NCI-H2171 treated with DMSO at 0.1 percent for 48 hours (cell line): ENCODE results near the gene UBE2O.

Experiments used
- DNase-seq: peaks from one replicate; lab custom pipeline; 2025; lab: John Stamatoyannopoulos, UW

UBE2O gene

DNA sequence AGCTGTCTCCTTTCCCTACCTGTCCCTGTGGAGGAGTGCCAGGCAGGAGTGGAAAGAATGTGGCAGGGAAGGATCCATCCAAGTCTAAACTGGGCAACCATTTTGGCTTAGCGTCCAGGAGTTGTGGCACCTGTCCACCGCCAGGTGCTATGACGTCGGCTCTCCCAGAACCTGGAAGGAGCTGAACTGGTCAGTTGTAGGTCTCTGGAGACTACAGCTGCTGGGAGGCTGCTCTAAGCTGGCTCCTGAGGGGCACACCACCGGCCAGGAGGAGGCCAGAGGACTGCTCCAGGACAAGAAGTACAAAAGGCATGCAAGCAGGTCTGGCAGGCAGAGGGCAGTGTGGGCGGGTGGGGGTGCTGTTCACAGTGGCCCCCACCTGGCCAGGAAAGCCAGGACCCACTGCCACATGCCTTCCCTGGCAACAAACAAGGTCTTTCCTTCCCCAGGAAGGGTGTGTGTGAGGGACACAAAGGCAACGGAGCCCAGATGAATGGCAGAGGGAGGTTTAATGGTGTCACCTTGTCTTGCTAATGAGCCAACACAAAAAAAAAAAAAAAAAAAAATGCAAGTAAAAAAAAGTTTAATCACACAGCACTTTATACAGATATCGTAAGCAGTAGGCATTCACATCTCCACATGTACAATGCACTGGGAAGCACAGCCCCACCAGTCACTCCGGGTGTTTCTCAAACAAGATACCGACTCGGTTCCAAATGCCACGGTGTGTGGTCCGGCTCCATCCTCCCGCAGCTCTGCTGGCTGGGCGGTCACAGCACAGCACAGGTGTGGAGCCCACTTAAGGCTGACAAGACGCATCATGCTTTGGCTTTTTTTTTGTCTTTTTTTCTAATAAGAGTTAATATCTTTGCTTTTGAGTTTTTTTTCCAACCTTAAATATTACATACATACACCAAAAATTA, 63.7 kb downstream of the UBE2O start:
- DNase-seq, result no peak

DNA sequence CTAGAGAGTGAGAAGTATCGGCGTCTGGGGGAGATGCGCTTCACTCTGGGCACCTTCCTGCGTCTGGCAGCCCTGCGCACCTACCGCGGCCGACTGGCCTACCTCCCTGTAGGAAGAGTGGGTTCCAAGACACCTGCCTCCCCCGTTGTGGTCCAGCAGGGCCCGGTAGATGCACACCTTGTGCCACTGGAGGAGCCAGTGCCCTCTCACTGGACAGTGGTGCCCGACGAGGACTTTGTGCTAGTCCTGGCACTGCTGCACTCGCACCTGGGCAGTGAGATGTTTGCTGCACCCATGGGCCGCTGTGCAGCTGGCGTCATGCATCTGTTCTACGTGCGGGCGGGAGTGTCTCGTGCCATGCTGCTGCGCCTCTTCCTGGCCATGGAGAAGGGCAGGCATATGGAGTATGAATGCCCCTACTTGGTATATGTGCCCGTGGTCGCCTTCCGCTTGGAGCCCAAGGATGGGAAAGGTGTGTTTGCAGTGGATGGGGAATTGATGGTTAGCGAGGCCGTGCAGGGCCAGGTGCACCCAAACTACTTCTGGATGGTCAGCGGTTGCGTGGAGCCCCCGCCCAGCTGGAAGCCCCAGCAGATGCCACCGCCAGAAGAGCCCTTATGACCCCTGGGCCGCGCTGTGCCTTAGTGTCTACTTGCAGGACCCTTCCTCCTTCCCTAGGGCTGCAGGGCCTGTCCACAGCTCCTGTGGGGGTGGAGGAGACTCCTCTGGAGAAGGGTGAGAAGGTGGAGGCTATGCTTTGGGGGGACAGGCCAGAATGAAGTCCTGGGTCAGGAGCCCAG, 65.8 kb downstream of the UBE2O start:
- DNase-seq, result no peak

DNA sequence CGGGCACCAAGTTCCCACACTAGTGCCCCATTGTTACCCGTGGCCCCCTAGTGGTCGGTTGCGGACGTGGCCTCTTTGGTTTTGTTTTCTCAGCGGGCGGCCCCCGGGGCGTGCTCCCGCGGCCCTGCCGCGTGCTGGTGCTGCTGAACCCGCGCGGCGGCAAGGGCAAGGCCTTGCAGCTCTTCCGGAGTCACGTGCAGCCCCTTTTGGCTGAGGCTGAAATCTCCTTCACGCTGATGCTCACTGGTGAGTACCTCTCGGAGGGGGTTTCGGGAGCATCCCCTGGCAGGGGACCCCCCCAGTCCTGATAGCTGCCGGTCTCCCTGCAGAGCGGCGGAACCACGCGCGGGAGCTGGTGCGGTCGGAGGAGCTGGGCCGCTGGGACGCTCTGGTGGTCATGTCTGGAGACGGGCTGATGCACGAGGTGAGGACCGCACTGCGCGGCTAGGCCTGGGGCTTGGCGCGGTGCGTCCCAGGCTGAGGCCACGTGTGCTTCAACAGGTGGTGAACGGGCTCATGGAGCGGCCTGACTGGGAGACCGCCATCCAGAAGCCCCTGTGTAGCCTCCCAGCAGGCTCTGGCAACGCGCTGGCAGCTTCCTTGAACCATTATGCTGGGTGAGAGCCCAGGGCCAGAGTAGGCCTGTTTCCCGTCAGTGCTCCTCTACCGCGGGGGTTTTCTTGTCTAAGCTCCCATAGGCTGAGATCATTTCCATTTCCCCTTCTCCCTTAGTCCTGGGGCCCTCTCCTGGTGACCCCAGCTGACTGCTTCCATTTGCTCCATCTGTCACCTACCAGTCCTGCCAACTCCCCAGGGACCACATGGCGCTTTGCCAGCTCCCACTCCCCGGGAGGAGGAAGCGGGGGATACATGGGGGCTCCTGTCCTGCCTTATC, 66.8 kb downstream of the UBE2O start:
- peak; percentile 76 for DNase-seq

DNA sequence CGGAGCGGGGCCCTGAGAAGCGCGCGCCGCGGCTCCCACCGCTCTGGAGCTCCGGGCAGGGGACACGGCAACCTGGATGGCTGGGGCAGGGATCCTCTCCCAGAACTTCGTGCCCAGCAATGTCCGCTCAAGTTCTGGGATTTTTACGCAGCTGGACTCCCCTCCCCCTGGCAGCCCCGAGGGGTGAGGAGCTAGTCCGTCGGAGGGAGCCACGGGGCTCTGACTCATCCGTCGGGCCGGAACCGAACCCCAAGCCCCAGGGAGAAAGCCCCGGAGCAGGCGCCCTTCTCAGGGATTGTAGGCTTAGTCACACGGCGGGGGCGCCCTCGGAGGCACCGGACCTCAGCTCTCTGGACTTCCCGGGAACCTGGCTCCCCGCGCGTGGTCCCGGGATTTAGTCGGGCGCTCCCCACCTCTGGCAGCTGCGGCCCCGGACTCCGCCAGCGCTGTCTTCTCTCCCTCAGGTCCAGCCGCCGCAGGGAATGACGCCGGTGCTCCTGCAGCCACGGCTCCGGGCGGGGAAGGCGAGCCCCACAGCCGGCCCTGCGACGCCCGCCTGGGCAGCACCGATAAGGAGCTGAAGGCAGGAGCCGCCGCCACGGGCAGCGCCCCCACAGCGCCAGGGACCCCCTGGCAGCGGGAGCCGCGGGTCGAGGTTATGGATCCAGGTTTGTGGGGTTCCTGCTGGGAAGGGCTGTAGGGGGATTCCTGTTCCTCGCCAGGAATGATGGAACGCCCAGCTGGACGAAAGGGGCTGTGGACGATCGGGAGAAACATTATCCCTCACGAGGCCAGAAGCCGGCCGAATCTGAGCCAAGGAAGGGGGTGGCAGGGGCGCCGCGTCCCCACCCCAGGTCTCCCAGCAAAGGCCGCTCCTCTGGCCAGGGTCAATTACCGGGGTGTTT, 67.7 kb downstream of the UBE2O start:
- no peak for DNase-seq

DNA sequence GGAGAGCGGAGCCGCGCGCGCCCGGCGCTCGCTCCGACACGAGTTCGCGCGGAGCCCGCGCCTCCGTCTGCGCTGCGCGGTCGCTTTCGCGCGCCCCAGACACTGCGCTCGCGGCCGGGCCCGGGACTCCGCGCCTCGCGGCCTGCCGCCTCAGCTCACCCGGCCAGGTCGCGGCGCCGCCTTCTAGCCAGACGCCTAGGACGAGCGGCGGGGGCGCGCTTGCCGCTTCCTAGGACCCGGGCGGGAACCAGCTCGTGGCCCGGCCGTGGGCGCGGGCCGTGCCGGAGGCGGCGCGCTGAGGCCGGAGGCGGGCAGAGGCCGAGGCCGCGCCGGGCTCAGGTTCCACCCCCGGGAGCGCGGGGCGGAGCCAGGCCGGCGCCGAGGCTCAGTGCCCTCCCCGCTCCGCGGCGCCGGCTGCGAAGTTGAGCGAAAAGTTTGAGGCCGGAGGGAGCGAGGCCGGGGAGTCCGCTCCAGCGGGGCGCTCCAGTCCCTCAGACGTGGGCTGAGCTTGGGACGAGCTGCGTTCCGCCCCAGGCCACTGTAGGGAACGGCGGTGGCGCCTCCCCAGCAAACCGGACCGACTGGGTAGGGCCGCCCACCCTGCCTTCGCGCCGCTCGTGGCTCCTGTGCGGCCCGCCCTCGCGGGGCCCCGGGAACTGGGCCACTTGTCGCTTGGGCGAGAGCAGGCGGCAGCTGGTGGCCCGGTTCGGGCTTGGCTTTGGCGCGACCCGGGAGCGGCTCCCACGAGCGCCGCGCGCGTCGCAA, 68.5 kb downstream of the UBE2O start, which contains the start of gene SPHK1:
TSS of gene SPHK1 (plus strand) at position 388 of the 765 bp plus-strand sequence. CDS start 1,036 bp downstream, outside the sequence.
- DNase-seq, result peak; percentile 32

DNA sequence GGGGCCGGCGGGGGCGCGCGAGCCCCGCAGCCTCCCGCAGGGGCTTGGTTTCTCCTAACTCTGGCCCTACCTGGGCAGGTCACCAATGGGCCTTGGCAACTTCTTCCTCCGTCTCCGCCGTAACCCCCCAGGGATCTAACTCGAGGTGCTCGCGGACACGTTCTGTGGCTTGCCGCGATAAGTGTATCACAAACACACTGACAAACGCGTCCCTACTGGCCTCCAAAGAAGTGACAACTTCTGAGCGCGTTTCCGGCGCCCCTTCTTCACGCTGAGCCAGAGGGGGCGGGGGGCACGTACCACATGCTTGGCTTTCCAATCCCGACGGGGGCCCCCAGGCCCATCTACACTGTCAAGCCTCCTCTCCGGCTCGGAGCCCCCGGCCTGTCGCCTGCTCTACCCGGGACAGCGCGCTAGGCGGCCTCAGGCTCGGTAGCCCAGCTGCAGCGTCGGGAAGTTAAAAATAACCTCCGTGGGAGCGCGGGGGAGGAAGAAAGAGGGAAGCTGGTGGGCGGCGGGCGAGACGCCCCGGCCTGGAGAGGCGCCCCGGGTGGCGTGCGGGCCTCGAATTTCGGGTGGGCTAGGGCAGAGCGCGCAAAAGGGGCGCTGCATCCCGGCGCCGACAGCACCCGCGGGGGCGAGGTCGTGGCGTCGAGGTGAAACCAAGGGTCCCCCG, 69.3 kb downstream of the UBE2O start:
- DNase-seq, result no peak

DNA sequence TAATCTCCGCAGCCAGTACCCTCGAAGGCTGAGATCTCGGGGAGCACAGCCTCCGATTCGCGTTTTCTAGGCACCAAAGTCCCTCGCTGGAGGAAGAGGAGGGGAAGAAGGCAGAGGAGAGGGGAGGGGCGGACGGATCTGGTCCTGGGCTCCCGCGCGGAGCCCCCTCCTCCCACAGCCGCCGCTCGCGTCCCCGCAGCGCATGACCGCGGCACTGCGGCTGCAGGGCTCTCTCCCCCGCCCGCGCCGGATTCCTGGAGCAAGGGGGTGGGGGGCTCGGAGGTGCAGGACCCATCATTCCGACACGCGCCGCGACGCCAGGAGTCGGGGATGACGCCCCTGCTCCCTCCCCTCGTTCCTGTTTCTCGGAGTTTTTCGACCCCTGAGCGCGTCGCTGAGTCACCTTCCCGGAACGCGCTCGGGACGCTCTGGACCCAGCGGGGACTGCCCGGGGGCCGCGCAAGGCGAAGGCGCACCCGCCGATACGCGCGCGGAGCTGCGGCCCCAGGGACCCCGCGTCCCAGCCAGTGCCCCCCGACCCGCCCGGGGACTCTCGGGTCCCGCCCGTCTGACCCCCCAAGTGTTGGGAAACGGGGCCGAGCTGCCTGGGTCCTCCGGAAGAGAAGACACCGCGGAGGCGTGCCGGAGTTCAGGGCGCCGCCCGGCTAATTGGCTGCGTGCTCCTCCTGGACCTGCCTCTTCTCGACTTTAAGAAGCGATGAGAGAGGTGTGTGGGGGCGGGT, 70.0 kb downstream of the UBE2O start:
- no peak for DNase-seq

DNA sequence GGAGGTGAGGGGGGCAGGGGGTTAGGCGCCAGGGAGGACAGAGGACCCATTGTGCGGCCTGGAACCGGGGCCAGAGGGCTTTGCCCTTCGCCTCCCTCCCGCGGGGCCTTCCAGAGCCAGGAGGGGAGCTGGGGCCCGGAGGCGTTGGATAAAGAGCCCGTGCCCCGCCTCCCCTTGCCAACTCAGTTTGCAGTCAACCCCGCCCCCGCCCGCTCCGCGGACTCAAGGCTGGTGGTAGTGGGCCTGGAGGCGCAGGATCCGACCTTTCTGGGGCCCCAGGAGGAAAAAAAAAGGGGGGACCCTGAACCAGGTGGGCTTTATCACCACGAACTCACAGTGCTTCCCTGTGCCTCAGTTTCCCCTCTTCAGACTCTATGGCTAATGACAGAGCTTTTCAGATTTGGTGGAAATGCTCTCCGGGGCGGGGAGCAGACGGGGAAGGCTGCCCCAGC, 70.6 kb downstream of the UBE2O start:
- no peak for DNase-seq

DNA sequence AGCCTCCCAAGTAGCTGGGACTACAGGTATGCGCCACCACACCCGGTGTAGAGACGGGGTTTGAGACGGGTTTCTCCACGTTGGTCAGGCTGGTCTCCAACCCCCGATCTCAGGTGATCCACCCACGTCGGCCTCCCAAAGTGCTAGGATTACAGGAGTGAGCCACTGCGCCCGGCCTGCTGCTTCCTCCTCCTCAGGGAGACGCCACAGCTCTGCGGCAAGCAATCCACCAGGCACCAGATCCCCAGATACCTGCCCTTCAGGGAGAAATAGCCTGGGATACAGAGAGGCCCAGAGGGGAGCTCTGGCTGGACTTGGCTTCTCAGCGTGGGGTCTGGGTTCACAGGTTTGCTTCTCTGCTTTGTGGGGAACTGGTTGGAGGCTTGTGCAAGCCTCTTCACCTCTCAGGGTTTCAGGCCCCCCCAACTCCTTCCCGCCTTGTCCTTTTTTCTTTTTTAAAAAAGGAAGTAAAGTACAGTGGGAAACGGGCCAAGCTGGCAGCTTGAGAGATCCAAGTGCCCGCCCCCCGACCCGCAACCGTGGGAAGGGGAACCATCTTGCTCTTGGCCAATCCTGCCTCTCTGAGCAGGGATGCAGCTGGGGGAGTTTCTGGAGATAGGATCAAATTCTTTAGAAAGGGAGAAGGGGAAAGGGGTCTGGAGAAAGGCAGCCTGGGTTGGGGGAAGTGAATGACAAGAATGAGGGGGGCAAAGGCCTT, 71.2 kb downstream of the UBE2O start:
- DNase-seq, result no peak

DNA sequence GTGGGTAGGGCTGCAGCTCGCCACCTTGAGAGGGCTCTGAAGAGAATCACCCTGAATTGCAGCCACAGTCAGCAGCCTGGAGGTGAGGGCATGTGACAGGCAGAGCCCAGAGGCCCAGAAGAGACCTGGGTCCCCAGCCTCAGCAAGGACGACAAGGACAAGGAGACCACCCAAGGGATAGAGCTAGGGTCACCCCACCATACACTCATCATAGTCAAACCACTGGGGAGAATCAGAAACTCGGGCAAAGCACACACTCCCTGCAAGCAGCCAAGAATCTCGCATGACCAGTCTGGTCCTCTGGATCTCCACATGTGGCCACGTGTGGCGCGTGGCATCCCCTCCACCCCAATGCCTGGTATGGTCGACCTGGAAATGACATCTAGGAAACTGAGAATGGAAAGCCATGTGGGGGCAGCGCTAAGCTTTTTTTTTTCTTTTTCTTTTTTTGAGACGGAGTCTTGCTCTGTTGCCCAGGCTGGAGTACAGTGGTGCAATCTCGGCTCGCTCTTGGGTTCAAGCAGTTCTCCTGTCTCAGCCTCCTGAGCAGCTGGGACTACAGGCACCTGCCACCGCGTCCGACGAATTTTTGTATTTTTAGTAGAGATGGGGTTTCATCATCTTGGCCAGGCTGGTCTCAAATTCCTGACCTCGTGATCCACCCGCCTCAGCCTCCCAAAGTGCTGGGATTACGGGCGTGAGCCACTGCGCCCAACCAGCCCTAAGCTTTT, 73.1 kb downstream of the UBE2O start:
- DNase-seq, result no peak

DNA sequence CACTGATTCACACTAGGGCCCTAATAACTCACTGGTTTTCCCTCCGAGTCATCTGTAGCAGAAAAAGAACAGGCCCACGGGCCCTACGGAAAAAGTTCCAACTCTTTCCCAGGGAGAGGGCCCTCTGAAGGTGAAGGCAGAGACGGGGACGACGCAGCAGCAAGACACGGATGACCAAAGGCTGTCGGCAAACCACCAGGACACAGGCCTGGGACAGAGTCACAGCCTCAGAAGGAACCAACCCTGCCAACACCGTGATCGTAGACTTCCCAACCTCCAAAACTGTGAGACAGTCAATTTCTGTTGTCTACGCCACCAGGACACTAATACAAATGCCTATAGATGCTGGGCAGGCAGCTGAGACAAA, 73.7 kb downstream of the UBE2O start:
- DNase-seq, result no peak

DNA sequence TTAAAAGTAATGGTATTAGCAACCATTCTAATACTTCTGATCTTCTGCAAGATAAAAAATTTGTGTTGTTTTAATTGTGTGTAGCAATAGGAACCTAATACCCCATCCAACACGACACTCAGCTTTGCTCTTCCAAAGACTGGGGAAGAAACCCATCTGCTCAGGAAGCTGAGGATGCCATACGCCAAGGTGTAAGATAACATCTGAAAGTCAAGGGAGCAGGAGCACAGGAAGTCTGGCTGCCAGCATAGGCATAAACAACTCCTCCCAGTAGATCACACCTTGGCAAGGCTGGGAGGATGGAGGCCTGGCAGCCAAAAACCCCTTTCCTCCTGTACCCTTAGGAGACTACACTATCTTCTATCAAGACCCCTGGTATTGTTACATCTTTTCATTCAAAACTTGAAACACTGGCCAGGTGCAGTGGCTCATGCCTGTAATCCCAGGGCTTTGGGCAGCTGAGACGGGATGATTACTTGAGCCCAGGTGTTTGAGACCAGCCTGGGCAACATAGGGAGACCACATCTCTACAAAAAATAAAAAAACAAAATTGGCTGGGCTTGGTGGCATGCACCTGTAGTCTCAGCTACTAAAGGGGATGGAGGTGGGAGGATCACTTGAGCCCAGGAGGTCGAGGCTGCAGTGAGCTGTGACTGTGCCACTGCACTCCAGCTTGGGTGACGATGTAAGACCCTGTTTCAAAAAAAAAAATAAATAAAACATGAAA, 74.2 kb downstream of the UBE2O start:
- peak; percentile 98 for DNase-seq

DNA sequence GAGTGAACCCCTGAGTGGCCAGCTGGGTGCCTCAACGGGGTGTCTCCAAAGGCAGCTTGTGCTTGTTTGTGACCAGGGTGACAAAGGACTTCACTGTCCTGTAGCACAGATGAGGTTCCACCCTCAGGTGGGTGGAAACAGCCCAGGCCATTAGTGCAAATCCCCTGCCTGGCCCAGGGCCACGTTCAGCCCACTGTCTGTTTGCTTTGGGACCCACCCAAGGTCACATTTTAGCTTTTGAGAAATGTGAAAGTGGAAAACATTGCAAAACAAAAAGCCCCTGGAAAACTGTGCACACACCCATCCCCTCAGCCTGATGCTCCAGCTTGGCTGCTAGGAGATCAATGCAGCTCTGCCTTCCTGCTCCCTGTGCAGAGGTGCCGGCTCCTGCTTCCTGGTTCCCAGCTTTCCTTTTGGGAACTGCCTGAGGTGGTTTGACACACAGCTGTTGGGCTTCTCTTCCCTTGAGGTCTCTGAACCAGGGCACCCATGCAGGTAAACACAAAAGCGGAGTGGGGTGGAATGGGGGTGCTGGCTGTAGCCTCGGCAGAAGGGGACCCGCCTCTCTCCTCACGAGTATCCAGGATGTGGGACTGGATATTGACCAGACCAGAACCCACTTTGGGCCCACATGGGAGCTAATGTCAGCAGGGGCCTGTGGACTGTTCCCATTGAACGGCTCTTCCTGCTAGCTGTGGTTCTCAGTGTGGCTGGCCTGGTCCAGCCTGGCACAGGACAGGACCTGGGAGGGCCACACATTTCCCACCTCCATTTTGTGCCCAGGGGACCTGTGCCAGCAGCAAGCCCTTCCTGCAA, 76.4 kb downstream of the UBE2O start:
- no peak for DNase-seq

DNA sequence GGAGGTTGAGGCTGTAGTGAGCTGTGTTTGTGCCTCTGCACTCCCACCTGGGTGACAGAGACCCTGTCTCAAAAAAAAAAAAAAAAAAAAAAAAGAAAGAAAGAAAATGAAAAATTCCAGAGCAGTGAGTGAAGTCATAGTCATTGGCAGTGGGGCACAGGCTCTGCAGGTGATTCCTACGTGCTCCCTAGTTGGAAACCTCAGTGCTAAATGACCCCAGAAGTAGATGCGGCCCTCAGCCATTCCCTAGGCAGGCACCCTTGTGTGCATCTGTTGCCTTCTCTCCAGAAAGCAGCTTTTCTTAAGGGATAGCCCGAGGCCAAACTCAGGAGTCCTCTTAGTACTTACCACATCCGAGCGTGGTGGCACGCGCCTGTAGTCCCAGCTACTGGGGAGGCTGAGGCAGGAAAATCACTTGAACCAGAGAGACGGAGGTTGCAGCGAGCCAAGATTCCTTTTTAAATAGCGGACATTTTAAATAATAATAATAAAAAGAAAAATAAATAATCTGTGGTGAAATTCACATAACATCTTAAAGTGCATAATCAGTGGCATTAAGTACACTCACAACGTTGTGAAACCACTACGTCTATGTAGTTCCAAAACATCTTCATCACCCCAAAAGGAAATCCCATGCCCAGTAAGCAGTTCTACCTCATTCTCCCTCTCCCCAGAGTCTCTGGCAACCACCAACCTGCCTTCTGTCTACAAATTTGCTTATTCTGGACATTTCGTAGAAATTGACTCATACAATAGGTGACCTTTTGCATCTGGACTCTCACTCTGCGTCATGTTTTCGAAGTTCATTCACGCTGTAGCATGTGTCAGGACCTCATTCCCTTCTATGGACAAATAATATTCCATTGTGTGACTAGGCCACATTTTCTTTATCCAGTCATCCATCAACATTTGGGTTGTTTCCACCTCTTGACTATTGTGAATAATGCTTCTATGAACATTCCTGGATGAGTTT, 81.0 kb downstream of the UBE2O start:
- DNase-seq, result no peak
